Caco-2 (cell line): ENCODE results near the gene GNPTAB. TPM values are rescaled to one million over a fixed set of nuclear protein-coding genes. Genes with fewer than 3 reads are reported as not detected.

Experiments used
- Bru-seq: library from RNA; stranded (reverse); fragments of 400-500 nt; gene quantifications from one replicate; lab custom pipeline; 2021; lab: Mats Ljungman, UMichigan
- BruChase-seq, 2 experiments: library from RNA; stranded (reverse); fragments of 400-500 nt; gene quantifications; one replicate each; lab custom pipeline; 2021; lab: Mats Ljungman, UMichigan
- BruUV-seq: library from RNA; stranded (reverse); fragments of 400-500 nt; replicated peaks from 2 replicates; lab custom pipeline; 2021; lab: Mats Ljungman, UMichigan
- CTCF ChIA-PET: fragments of 300-600 bp; sonication (Branson Sonifier 250); formaldehyde crosslinking; loops from one replicate; lab custom pipeline; 2022; ENCODE audit warnings: antibody characterized with exemption; lab: Charles Lee
- POLR2A ChIA-PET: fragments of 300-600 bp; sonication (Branson Sonifier 250); formaldehyde crosslinking; loops from one replicate; lab custom pipeline; 2022; ENCODE audit warnings: antibody characterized with exemption; lab: Charles Lee
- DNase-seq, 2 experiments: peaks; one replicate each; pipeline versions ENCODE4 v3.0.0 to v3.0.0-alpha.2; 2020 to 2022
- H3K27me3 ChIP-seq: replicated peaks from 2 replicates; pipeline ENCODE4 v1.6.0; 2011; ENCODE audit warnings: low read length; ENCODE audit not compliant: control insufficient read depth, insufficient read depth
- H3K36me3 ChIP-seq: 2 replicates; pipeline ENCODE4 v1.5.1; 2011; ENCODE audit warnings: low read length; ENCODE audit not compliant: control insufficient read depth, insufficient read depth
- H3K4me1 ChIP-seq: fragments of 250-450 bp; sonication (Bioruptor Pico); 2 replicates; pipeline ENCODE4 v1.5.1; 2020; ENCODE audit warnings: mild to moderate bottlenecking
- H3K4me3 ChIP-seq: 2 replicates; pipeline ENCODE4 v1.5.1; 2011; ENCODE audit warnings: low read depth, mild to moderate bottlenecking, control low read depth, low read length
- H3K9me3 ChIP-seq: fragments of 250-450 bp; sonication (Bioruptor Pico); 2 replicates; pipeline ENCODE4 v1.5.1; 2020; ENCODE audit warnings: mild to moderate bottlenecking, moderate library complexity
- H3K27ac Mint-ChIP-seq: one replicate; pipeline ENCODE4 v1.8.0; 2022; ENCODE audit warnings: mixed read lengths; ENCODE audit not compliant: unreplicated experiment
- H3K27me3 Mint-ChIP-seq: one replicate; pipeline ENCODE4 v1.8.0; 2022; ENCODE audit warnings: mixed read lengths; ENCODE audit not compliant: insufficient read depth, unreplicated experiment
- H3K36me3 Mint-ChIP-seq: one replicate; pipeline ENCODE4 v1.8.0; 2022; ENCODE audit warnings: mild to moderate bottlenecking, mixed read lengths; ENCODE audit not compliant: insufficient read depth, unreplicated experiment
- H3K4me1 Mint-ChIP-seq: one replicate; pipeline ENCODE4 v1.8.0; 2022; ENCODE audit warnings: low read depth, mixed read lengths; ENCODE audit not compliant: unreplicated experiment
- H3K4me3 Mint-ChIP-seq: one replicate; pipeline ENCODE4 v1.8.0; 2022; ENCODE audit warnings: mild to moderate bottlenecking, moderate library complexity, mixed read lengths; ENCODE audit not compliant: unreplicated experiment
- H3K9me3 Mint-ChIP-seq: one replicate; pipeline ENCODE4 v1.8.0; 2022; ENCODE audit warnings: mixed read lengths; ENCODE audit not compliant: unreplicated experiment
- intact Hi-C: fragments of 100-400 bp; cut with micrococcal nuclease; formaldehyde crosslinking; loops from one replicate; pipeline ENCODE4 v1.10.0; 2022; ENCODE audit not compliant: unreplicated experiment
- long read RNA-seq: library from polyadenylated mRNA; stranded (forward); transcript quantifications from one replicate; pipeline ENCODE4 v2.0.0, GENCODE V29; 2022
- total RNA-seq: library from RNA; stranded (reverse); gene quantifications from 2 replicates; pipeline ENCODE4 v1.2.3, GENCODE V29; 2022
- TF ChIP-seq, protein P1 (sequence below), 2 experiments: fragments of 200-600 bp in 1 of 2; IDR thresholded peaks; 1 replicate in 1 of 2; 2 replicates in 1 of 2; pipeline versions ENCODE4 v1.5.1 to v1.8.0; 2011 to 2022; ENCODE audit warnings: antibody characterized with exemption in 1 of 2, control low read depth in 1 of 2, inconsistent platforms in 1 of 2, low read depth in 1 of 2, low read length in 1 of 2, mild to moderate bottlenecking in 1 of 2, moderate library complexity in 1 of 2; ENCODE audit not compliant: insufficient read depth in 1 of 2, severe bottlenecking in 1 of 2, unreplicated experiment in 1 of 2

Gene GNPTAB
- total RNA-seq = 33.1 and 39.1 TPM in 2 replicates
- percentile 70 among the genes with signal in this experiment for Bru-seq, nascent RNA
- BruChase-seq, experiment 1, labeled RNA remaining after a 2-hour chase = percentile 73 among the genes with signal in this experiment
- BruChase-seq, experiment 2, labeled RNA remaining after a 6-hour chase = percentile 84 among the genes with signal in this experiment
- long read RNA-seq, full-length matches to known transcripts = 19 of 40 reads
- long read RNA-seq, partial matches to known transcripts = 12 of 40 reads
- long read RNA-seq, other reads (novel, unspliced or antisense) = 9 of 40 reads

DNA sequence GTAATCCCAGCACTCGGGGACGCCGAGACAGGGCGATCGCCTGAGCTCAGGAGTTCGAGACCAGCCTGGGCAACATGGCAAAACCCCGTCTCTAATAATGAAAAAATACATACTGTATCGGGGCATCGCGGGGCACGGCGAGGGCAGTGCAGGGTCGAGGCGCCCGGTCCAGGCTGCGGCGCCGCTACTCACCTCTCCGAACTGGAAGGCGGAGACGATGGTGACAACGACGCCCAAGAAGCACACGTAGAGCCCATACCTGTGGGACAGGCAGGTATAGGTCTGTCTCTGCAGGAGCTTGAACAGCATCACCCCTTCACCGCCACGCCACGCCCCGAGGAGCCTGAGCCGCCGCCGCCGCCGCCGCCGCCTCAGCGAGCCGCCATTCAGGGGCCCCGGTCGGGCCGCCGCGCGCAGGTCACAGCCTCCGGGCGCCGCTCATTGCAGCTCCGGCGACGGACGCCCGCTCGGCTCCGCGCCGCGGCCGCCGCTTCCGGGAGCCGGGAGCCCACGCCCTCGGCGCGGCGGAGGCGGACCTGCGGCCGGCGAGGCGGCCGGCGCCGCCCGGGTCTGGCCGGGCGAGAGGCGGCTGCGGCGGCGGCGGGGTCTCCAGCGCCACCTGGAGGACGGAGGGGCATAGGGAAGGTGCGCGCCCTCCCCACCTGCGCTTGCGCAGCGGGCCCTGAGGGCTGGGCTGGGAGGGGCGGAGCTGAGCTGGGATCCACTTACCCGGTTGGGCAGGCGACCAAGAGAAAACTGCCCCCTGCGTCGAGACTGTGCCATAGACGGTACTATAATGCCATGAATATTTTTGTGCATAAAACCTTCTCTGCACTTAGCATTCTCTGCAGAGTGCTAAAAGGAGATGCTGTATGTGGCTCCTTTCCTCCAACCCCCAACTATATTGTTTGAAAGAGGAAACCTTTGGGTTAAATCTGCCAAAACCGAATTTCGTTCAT, at the start of gene GNPTAB:
TSS of gene GNPTAB (minus strand) at position 593 of the 959 bp plus-strand sequence. CDS start at position 309, 284 bp downstream.
- Mint-ChIP-seq H3K27ac (peak within 1 kb of the TSS; percentile 77), H3K27me3 (no peaks in the 10 kb centered on the region), H3K4me1 (no peaks in the 10 kb centered on the region), H3K9me3 (no peaks in the 10 kb centered on the region), H3K36me3 (no peaks in the 10 kb centered on the region), H3K4me3 (peak within 1 kb of the TSS; percentile 90)
- ChIA-PET POLR2A (no interaction called here), CTCF (interaction anchor here (0.5 to 2.7 kb wide), 12 partner anchors 9 to 938 kb away, joined by 3 to 34 read pairs (median 6); no protein-coding TSS in a partner anchor)
- Histone ChIP-seq H3K36me3 (no peaks in the 10 kb centered on the region), H3K9me3 (no peaks in the 10 kb centered on the region), H3K27me3 (no peaks in the 10 kb centered on the region), H3K4me1 (0 out of 2 replicates have a peak, but pooled peaks cover 4% of the 10 kb centered on the region), H3K4me3 (peak within 1 kb of the TSS; percentile 98)
- DNase-seq = peak; percentile 93 to 95
- BruUV-seq = no TSS peak
- intact Hi-C loops = loop anchor here (1.0 to 2.0 kb wide), 6 partner anchors 38 to 424 kb away; partner anchors contain the start of gene ARL1
- TF ChIP-seq, protein P1, sequence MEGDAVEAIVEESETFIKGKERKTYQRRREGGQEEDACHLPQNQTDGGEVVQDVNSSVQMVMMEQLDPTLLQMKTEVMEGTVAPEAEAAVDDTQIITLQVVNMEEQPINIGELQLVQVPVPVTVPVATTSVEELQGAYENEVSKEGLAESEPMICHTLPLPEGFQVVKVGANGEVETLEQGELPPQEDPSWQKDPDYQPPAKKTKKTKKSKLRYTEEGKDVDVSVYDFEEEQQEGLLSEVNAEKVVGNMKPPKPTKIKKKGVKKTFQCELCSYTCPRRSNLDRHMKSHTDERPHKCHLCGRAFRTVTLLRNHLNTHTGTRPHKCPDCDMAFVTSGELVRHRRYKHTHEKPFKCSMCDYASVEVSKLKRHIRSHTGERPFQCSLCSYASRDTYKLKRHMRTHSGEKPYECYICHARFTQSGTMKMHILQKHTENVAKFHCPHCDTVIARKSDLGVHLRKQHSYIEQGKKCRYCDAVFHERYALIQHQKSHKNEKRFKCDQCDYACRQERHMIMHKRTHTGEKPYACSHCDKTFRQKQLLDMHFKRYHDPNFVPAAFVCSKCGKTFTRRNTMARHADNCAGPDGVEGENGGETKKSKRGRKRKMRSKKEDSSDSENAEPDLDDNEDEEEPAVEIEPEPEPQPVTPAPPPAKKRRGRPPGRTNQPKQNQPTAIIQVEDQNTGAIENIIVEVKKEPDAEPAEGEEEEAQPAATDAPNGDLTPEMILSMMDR (IDR thresholded peaks at IDR 0.05; ENCODE audit: insufficient read depth in 1 of 2, low read depth in 1 of 2, low read length in 1 of 2, severe bottlenecking in 1 of 2, unreplicated experiment in 1 of 2) = peak; percentile 68 to 81

DNA sequence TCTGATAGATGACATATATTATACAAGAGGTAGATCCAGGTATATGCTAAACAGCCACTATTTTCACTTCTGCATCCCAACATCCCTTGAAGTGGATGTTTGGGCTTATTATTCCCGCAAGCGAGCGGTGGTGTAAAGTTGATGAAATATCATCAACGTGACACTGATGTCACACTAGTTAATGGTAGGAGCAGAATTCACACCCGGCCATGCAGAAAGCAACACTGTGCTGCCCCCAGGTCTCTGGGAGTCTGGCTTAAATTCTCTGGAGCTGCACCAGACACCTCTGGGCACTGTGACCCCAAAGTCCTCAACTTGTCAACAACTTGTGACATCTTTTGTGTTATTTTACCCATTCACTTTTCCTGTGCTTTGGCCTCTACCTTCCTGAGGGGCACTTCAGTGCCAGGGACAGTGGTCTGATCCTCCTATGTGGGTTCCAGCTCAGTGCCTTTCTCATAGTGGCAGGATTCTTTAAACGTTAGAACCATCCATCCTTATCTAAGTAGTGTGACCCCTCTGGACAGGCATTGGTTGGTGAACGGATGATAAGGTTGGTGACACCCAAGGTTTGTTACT, 47.6 kb upstream of the GNPTAB start:
- H3K27me3 ChIP-seq = no peaks in the 10 kb centered on the region
- POLR2A ChIA-PET = no interaction called here
- TF ChIP-seq, protein P1 (IDR thresholded peaks at IDR 0.05; ENCODE audit: insufficient read depth in 1 of 2, low read depth in 1 of 2, low read length in 1 of 2, severe bottlenecking in 1 of 2, unreplicated experiment in 1 of 2) = no peak
- Mint-ChIP-seq H3K9me3 (no peaks in the 10 kb centered on the region), H3K27me3 (no peaks in the 10 kb centered on the region), H3K4me1 (peaks cover 6% of the 10 kb centered on the region), H3K36me3 (peaks cover 38% of the 10 kb centered on the region), H3K27ac (peak overlapping the region; percentile 84), H3K4me3 (peak overlapping the region; percentile 96)
- BruUV-seq = TSS peak; percentile 41
- intact Hi-C loops = loop anchor here (1.0 kb wide), 1 partner anchor 30 kb away; no protein-coding TSS in a partner anchor
- no peaks in the 10 kb centered on the region for H3K4me1 ChIP-seq
- DNase-seq = peak in 1 of 2 experiments; percentile 17
- H3K4me3 ChIP-seq = peak overlapping the region; percentile 95
- H3K9me3 ChIP-seq = no peaks in the 10 kb centered on the region
- CTCF ChIA-PET = interaction anchor here (1.1 to 1.8 kb wide), 2 partner anchors 13 to 16 kb away, joined by 3 to 6 read pairs; no protein-coding TSS in a partner anchor
- no peaks in the 10 kb centered on the region for H3K36me3 ChIP-seq
